SIG-M5 treated with dmso at 0.1 percent for 504 hours (cell line): ENCODE results near the gene RBM20.
"Not testable (repeated sequence)": the region's sequence is repeated elsewhere in the genome, so short reads cannot be mapped to it uniquely, and the experiment has no call there.

Experiments
- DNase-seq: peaks from one replicate; lab custom pipeline; 2025; ENCODE audit not compliant: unreplicated experiment; lab: John Stamatoyannopoulos, UW

RBM20 gene

GRCh38 chr10:110758898-110759297, 114.8 kb downstream of the RBM20 start:
- DNase-seq, result no peak

- no peak for DNase-seq
These were observed 115.4 kb downstream of the RBM20 start for GRCh38 chr10:110759523-110759922.

- DNase-seq, result no peak
These were observed 118.1 kb downstream of the RBM20 start for GRCh38 chr10:110762109-110762848.

- DNase-seq, result no peak
These were observed 118.7 kb downstream of the RBM20 start for GRCh38 chr10:110762849-110763211.

GRCh38 chr10:110764378-110764777, 120.2 kb downstream of the RBM20 start:
- DNase-seq, result no peak

GRCh38 chr10:110764793-110765512, 120.8 kb downstream of the RBM20 start:
- no peak for DNase-seq

- no peak for DNase-seq
These were observed 121.6 kb downstream of the RBM20 start for GRCh38 chr10:110765513-110766319.

GRCh38 chr10:110767601-110768000, 123.5 kb downstream of the RBM20 start:
- DNase-seq, result not testable (repeated sequence)

GRCh38 chr10:110770243-110770642, 126.1 kb downstream of the RBM20 start:
- no peak for DNase-seq

- DNase-seq, result no peak
These were observed 127.3 kb downstream of the RBM20 start for GRCh38 chr10:110771486-110771885.

GRCh38 chr10:110771991-110772390, 127.9 kb downstream of the RBM20 start:
- no peak for DNase-seq

- DNase-seq, result no peak
These were observed 128.4 kb downstream of the RBM20 start for GRCh38 chr10:110772454-110773025.

GRCh38 chr10:110773693-110774068, 129.5 kb downstream of the RBM20 start:
- DNase-seq, result no peak

GRCh38 chr10:110774069-110775019, 130.2 kb downstream of the RBM20 start:
- DNase-seq, result no peak

GRCh38 chr10:110775020-110775375, 130.9 kb downstream of the RBM20 start:
- DNase-seq, result peak; percentile 17

- DNase-seq, result no peak
These were observed 131.3 kb downstream of the RBM20 start for GRCh38 chr10:110775406-110775805.

GRCh38 chr10:110777017-110777416, 132.9 kb downstream of the RBM20 start:
- DNase-seq, result no peak

- DNase-seq, result no peak
These were observed 133.5 kb downstream of the RBM20 start for GRCh38 chr10:110777661-110778060.

- DNase-seq, result no peak
These were observed 134.1 kb downstream of the RBM20 start for GRCh38 chr10:110778211-110778610.

- no peak for DNase-seq
These were observed 135.4 kb downstream of the RBM20 start for GRCh38 chr10:110779489-110779888.
